A549 (cell line): ENCODE measurements around the gene PRKAR1A. TPM values are rescaled to one million over a fixed set of nuclear protein-coding genes. Genes with fewer than 3 reads are reported as not detected.
A peak's percentile ranks its signal among the peaks of the same experiment; 100 is the strongest.
"Not testable (repeated sequence)": the region's sequence is repeated elsewhere in the genome, so short reads cannot be mapped to it uniquely, and the experiment has no call there.

Experiments
- ATAC-seq, 2 experiments: fragments of 200-7000 bp in 1 of 2; fragments of >200 bp in 1 of 2; cut with Nextera tagmentation in 1 of 2; cut with Tn5 transposase in 1 of 2; 3 replicates each; pipeline versions ENCODE4 v1.8.0 to v1.9.1; 2018 to 2020; ENCODE audit warnings: mild to moderate bottlenecking in 1 of 2, moderate library complexity in 1 of 2
- CTCF ChIA-PET: fragments of 300-600 bp; sonication (Branson Sonifier 250); formaldehyde crosslinking; extraction: SDS; loops from one replicate; lab custom pipeline; 2021; ENCODE audit warnings: antibody characterized with exemption, inconsistent platforms; lab: Yijun Ruan, JAX
- POLR2A ChIA-PET: fragments of 350-600 bp; formaldehyde crosslinking; extraction: SDS; loops from one replicate; lab custom pipeline; 2021; ENCODE audit warnings: antibody characterized with exemption, inconsistent platforms; lab: Yijun Ruan, JAX
- DNase-seq, 2 experiments: peaks; one replicate each; pipeline versions ENCODE4 v3.0.0 to v3.0.0-alpha.2; 2011 to 2016; ENCODE audit warnings: low read depth in 1 of 2, low spot score in 1 of 2
- FAIRE-seq: peaks from 2 replicates; lab custom pipeline; 2011; peaks lifted over from hg19 to GRCh38; lab: Jason Lieb, UNC
- H3K27ac ChIP-seq, 2 experiments: fragments of >200 bp; sonication (Bioruptor Twin); formaldehyde crosslinking; 3 replicates each; pipeline ENCODE4 v1.5.1; 2016 to 2017
- H3K4me1 ChIP-seq: fragments of >200 bp; sonication (Bioruptor Twin); formaldehyde crosslinking; 3 replicates; pipeline ENCODE4 v1.6.1; 2016
- H3K4me2 ChIP-seq: fragments of >200 bp; sonication (Bioruptor Twin); formaldehyde crosslinking; 3 replicates; pipeline ENCODE4 v1.6.1; 2016
- H3K4me3 ChIP-seq: fragments of >200 bp; sonication (Bioruptor Twin); formaldehyde crosslinking; 3 replicates; pipeline ENCODE4 v1.5.1; 2016
- H3K9me3 ChIP-seq: fragments of >200 bp; sonication (Bioruptor Twin); formaldehyde crosslinking; 3 replicates; pipeline ENCODE4 v1.6.1; 2016
- ATOH8 ChIP-seq: fragments of 250-450 bp; sonication (Bioruptor Pico); IDR thresholded peaks from 2 replicates; pipeline ENCODE4 v1.5.0; 2020; ENCODE audit warnings: low read depth, mild to moderate bottlenecking, moderate library complexity
- BHLHE40 ChIP-seq: IDR thresholded peaks from 2 replicates; pipeline ENCODE4 v1.6.1; 2012; ENCODE audit warnings: low read depth, low read length, inconsistent platforms
- CBX2 ChIP-seq: fragments of 200-600 bp; sonication (generic); IDR thresholded peaks from 2 replicates; pipeline ENCODE4 v1.6.1; 2016; ENCODE audit warnings: low read depth, mild to moderate bottlenecking, borderline replicate concordance
- CHD4 ChIP-seq: fragments of 200-600 bp; sonication (generic); IDR thresholded peaks from 2 replicates; pipeline ENCODE4 v1.6.1; 2016; ENCODE audit warnings: antibody characterized with exemption, mild to moderate bottlenecking, borderline replicate concordance
- EHMT2 ChIP-seq: fragments of 200-600 bp; sonication (generic); IDR thresholded peaks from 2 replicates; pipeline ENCODE4 v1.6.1; 2016; ENCODE audit warnings: antibody characterized with exemption, low read depth, mild to moderate bottlenecking, moderate library complexity
- EP300 ChIP-seq, 2 experiments: fragments of >200 bp; sonication (Bioruptor Twin); formaldehyde crosslinking; IDR thresholded peaks; 2 replicates in 1 of 2; 3 replicates in 1 of 2; pipeline ENCODE4 v1.6.1; 2016 to 2017
- FOSB ChIP-seq: fragments of 250-450 bp; sonication (Bioruptor Pico); IDR thresholded peaks from 2 replicates; pipeline ENCODE4 v1.5.0; 2020; ENCODE audit warnings: mild to moderate bottlenecking, moderate library complexity
- FOXS1 ChIP-seq: fragments of 250-450 bp; sonication (Bioruptor Pico); IDR thresholded peaks from 2 replicates; pipeline ENCODE4 v1.5.0; 2020; ENCODE audit warnings: mild to moderate bottlenecking, moderate library complexity
- GATA3 ChIP-seq: IDR thresholded peaks from 2 replicates; pipeline ENCODE4 v1.6.1; 2012; ENCODE audit warnings: borderline replicate concordance
- HDAC2 ChIP-seq: fragments of 200-600 bp; sonication (generic); IDR thresholded peaks from 2 replicates; pipeline ENCODE4 v1.6.1; 2016
- HOXA7 ChIP-seq: fragments of 250-450 bp; sonication (Bioruptor Pico); IDR thresholded peaks from 2 replicates; pipeline ENCODE4 v1.5.0; 2020; ENCODE audit warnings: mild to moderate bottlenecking, moderate library complexity
- HOXB13 ChIP-seq: fragments of 250-450 bp; sonication (Bioruptor Pico); IDR thresholded peaks from 2 replicates; pipeline ENCODE4 v1.5.0; 2020; ENCODE audit warnings: low read depth, mild to moderate bottlenecking, moderate library complexity
- JUNB ChIP-seq: fragments of >200 bp; sonication (Bioruptor Twin); formaldehyde crosslinking; IDR thresholded peaks from 2 replicates; pipeline ENCODE4 v1.6.1; 2016
- NPAS2 ChIP-seq: fragments of 250-450 bp; sonication (Bioruptor Pico); IDR thresholded peaks from 2 replicates; pipeline ENCODE4 v1.8.0; 2022; ENCODE audit warnings: mild to moderate bottlenecking, moderate library complexity, borderline replicate concordance
- NR3C1 ChIP-seq: fragments of >200 bp; sonication (Bioruptor Twin); formaldehyde crosslinking; IDR thresholded peaks from 3 replicates; pipeline ENCODE4 v1.6.1; 2017
- PHF8 ChIP-seq: fragments of 200-600 bp; sonication (generic); IDR thresholded peaks from 2 replicates; pipeline ENCODE4 v1.6.1; 2016; ENCODE audit warnings: low read depth, mild to moderate bottlenecking, antibody characterized with exemption, moderate library complexity, borderline replicate concordance
- RARB ChIP-seq: fragments of 250-450 bp; sonication (Bioruptor Pico); IDR thresholded peaks from 2 replicates; pipeline ENCODE4 v1.8.0; 2021; ENCODE audit warnings: mild to moderate bottlenecking, moderate library complexity
- RCOR1 ChIP-seq: fragments of 150-350 bp; IDR thresholded peaks from 2 replicates; pipeline ENCODE4 v1.6.1; 2014; ENCODE audit warnings: antibody characterized with exemption, low read length, low read depth
- RNF2 ChIP-seq: fragments of 200-600 bp; sonication (generic); IDR thresholded peaks from 2 replicates; pipeline ENCODE4 v1.6.1; 2016; ENCODE audit warnings: low read depth, mild to moderate bottlenecking, antibody characterized with exemption, moderate library complexity, borderline replicate concordance
- SMC3 ChIP-seq: fragments of >200 bp; sonication (Bioruptor Twin); formaldehyde crosslinking; IDR thresholded peaks from 3 replicates; pipeline ENCODE4 v1.6.1; 2018; ENCODE audit warnings: inconsistent platforms
- TFCP2L1 ChIP-seq: fragments of 250-450 bp; sonication (Bioruptor Pico); IDR thresholded peaks from 2 replicates; pipeline ENCODE4 v1.5.0; 2021; ENCODE audit warnings: mild to moderate bottlenecking
- USF2 ChIP-seq: fragments of 450-650 bp; IDR thresholded peaks from 2 replicates; pipeline ENCODE4 v1.6.1; 2014; ENCODE audit warnings: antibody characterized with exemption
- ZFP36 ChIP-seq: fragments of 450-650 bp; IDR thresholded peaks from 2 replicates; pipeline ENCODE4 v1.6.1; 2014; ENCODE audit warnings: borderline replicate concordance; ENCODE audit not compliant: partially characterized antibody
- WGBS: methylation state at CpG from one replicate; pipeline ENCODE4 v1.1.6; 2017; ENCODE audit errors: missing lambda C conversion rate; 5-methylcytosine and 5-hydroxymethylcytosine counted together
- polyA plus RNA-seq, 4 experiments: library from polyadenylated mRNA; depleted of rRNA in 3 of 4; stranded (reverse); fragments of >200 nt; fragmentation: RNase III in 1 of 4; extraction: RNeasy Plus Mini Kit Qiagen cat#74134 plus additional on column Dnase treatment in 1 of 4; gene quantifications; 2 replicates in 3 of 4; 3 replicates in 1 of 4; pipeline ENCODE4 v1.2.3, GENCODE V29; 2011 to 2017

The PRKAR1A gene
- polyA plus RNA-seq, 2 of the 4 experiments (the other 2 are of a cell fraction), result 239 to 370 TPM

GRCh38 chr17:68516732-68517131, 4.5 kb downstream of the PRKAR1A start:
- FAIRE-seq (no peak), ATAC-seq (no peak), DNase-seq (no peak)
- H3K4me1 ChIP-seq, result peaks cover 17% of the 10 kb centered on the region
- TF ChIP-seq TFCP2L1 (CRISPR knock-in tag), result no peak
- TF ChIP-seq HOXA7 (CRISPR knock-in tag), result no peak
- TF ChIP-seq HOXB13 (CRISPR knock-in tag), result no peak
- TF ChIP-seq JUNB, result no peak
- TF ChIP-seq NPAS2, result no peak
- no peak for TF ChIP-seq ATOH8 (CRISPR knock-in tag)
- no peak for TF ChIP-seq ZFP36
- no peak for TF ChIP-seq FOXS1
- TF ChIP-seq PHF8, result no peak
- H3K9me3 ChIP-seq, result no peaks in the 10 kb centered on the region
- CTCF ChIA-PET, result interaction anchor here (0.7 to 1.5 kb wide), 2 partner anchors 244 to 990 kb away, joined by 3 read pairs; no protein-coding TSS in a partner anchor
- WGBS, result 98% methylated on average over 1 of the region's 1 CpG
- no peak overlapping the region for H3K4me3 ChIP-seq
- no peak overlapping the region for H3K4me2 ChIP-seq
- H3K27ac ChIP-seq, result no peak overlapping the region
- POLR2A ChIA-PET, result no interaction called here

- H3K27ac ChIP-seq, DNase-seq, H3K4me2 ChIP-seq, H3K4me3 ChIP-seq, ATAC-seq, FAIRE-seq, POLR2A ChIA-PET, H3K9me3 ChIP-seq: not testable (repeated sequence)
- CTCF ChIA-PET, result interaction anchor here (1.5 kb wide), 1 partner anchor 243 kb away, joined by 3 read pairs; no protein-coding TSS in a partner anchor
- 0 out of 2 replicates have a peak, but pooled peaks have one; percentile 7 for TF ChIP-seq RARB (CRISPR knock-in tag)
- H3K4me1 ChIP-seq, result peaks cover 17% of the 10 kb centered on the region
- 90% methylated on average over 3 of the region's 3 CpGs for WGBS
Observed at GRCh38 chr17:68517605-68518004, 5.4 kb downstream of the PRKAR1A start.

- DNase-seq (no peak), ATAC-seq (peak in 1 of 2 experiments; percentile 36; a peak in 2 of 6 replicates), FAIRE-seq (no peak)
- over 99% methylated on average over 9 of the region's 9 CpGs for WGBS
- no peak overlapping the region for H3K27ac ChIP-seq
- no peak overlapping the region for H3K4me3 ChIP-seq
- no peak for TF ChIP-seq SMC3
- no peak for TF ChIP-seq CBX2
- no peak for TF ChIP-seq RCOR1
- TF ChIP-seq HOXB13 (CRISPR knock-in tag), result no peak
- TF ChIP-seq HOXA7 (CRISPR knock-in tag), result peak; percentile 33; the same call in 1 of the 2 replicates
- peak; percentile 38; the same call in 1 of the 2 replicates for TF ChIP-seq FOSB (CRISPR knock-in tag)
- TF ChIP-seq EHMT2, result no peak
- TF ChIP-seq RNF2, result no peak
- no peak for TF ChIP-seq EP300 (IDR thresholded peaks at IDR 0.05)
- peak; percentile 51 for TF ChIP-seq ZFP36
- no peak for TF ChIP-seq NR3C1
- no peak for TF ChIP-seq BHLHE40
- no peak for TF ChIP-seq GATA3
- TF ChIP-seq HDAC2, result no peak
- no peak for TF ChIP-seq USF2
- no peak for TF ChIP-seq CHD4
- TF ChIP-seq NPAS2, result no peak
- H3K4me2 ChIP-seq, result no peak overlapping the region
- ChIA-PET CTCF (interaction anchor here (1.5 to 2.2 kb wide), 2 partner anchors 16 to 346 kb away, joined by 4 to 8 read pairs; no protein-coding TSS in a partner anchor), POLR2A (no interaction called here)
- H3K4me1 ChIP-seq, result peaks cover 17% of the 10 kb centered on the region
- H3K9me3 ChIP-seq, result no peaks in the 10 kb centered on the region
Observed at GRCh38 chr17:68518063-68518815, 6.0 kb downstream of the PRKAR1A start.

- FAIRE-seq, H3K9me3 ChIP-seq, H3K27ac ChIP-seq, H3K4me2 ChIP-seq, POLR2A ChIA-PET, H3K4me3 ChIP-seq, DNase-seq: not testable (repeated sequence)
- CTCF ChIA-PET, result interaction anchor here (1.5 to 2.2 kb wide), 2 partner anchors 15 to 346 kb away, joined by 4 to 8 read pairs; no protein-coding TSS in a partner anchor
- WGBS, result 94% methylated on average over 3 of the region's 3 CpGs
- peak in 1 of 2 experiments; percentile 16; a peak in 2 of 6 replicates for ATAC-seq
- H3K4me1 ChIP-seq, result peaks cover 13% of the 10 kb centered on the region
Observed at GRCh38 chr17:68519051-68519450, 6.8 kb downstream of the PRKAR1A start.
